Kidney epithelial cell (primary cell): ENCODE measurements around the gene MED8. TPM values are rescaled to one million over a fixed set of nuclear protein-coding genes. Genes with fewer than 3 reads are reported as not detected.
A peak's percentile ranks its signal among the peaks of the same experiment; 100 is the strongest.
"Not testable (repeated sequence)": the region's sequence is repeated elsewhere in the genome, so short reads cannot be mapped to it uniquely, and the experiment has no call there.

Source experiments
- DNase-seq: peaks from one replicate; pipeline ENCODE4 v3.0.0-alpha.2; 2010; ENCODE audit warnings: low read depth
- H3K27me3 ChIP-seq: 2 replicates; pipeline ENCODE4 v1.6.0; 2011; ENCODE audit warnings: low read length; ENCODE audit not compliant: control insufficient read depth, insufficient read depth
- H3K36me3 ChIP-seq: 2 replicates; pipeline ENCODE4 v1.5.1; 2011; ENCODE audit warnings: low read length; ENCODE audit not compliant: control insufficient read depth, insufficient read depth
- H3K4me3 ChIP-seq: 2 replicates; pipeline ENCODE4 v1.5.1; 2011; ENCODE audit warnings: low read depth, mild to moderate bottlenecking, control low read depth, low read length
- CTCF ChIP-seq: IDR thresholded peaks from 2 replicates; pipeline ENCODE4 v1.5.1; 2011; ENCODE audit warnings: mild to moderate bottlenecking, moderate library complexity, low read length, control low read depth, inconsistent platforms; ENCODE audit not compliant: insufficient read depth, poor library complexity, severe bottlenecking
- total RNA-seq: library from RNA; depleted of rRNA; stranded (reverse); fragments of >200 nt; gene quantifications from 2 replicates; pipeline ENCODE4 v1.2.3, GENCODE V29; 2015

The MED8 gene
- total RNA-seq, 1 donor from 2014 or later = 44.5 TPM

GRCh38 chr1:43419627-43420425 lies 30.2 kb upstream of the MED8 start:
- no peak for TF ChIP-seq CTCF
- no peak for DNase-seq
- H3K27me3 ChIP-seq = no peaks in the 10 kb centered on the region
- H3K36me3 ChIP-seq = peaks cover 2% of the 10 kb centered on the region
- no peak overlapping the region for H3K4me3 ChIP-seq

- no peak overlapping the region for H3K4me3 ChIP-seq
- no peak for DNase-seq
- H3K36me3 ChIP-seq = peaks cover 2% of the 10 kb centered on the region
- no peak for TF ChIP-seq CTCF
- no peaks in the 10 kb centered on the region for H3K27me3 ChIP-seq
These were observed 29.3 kb upstream of the MED8 start for GRCh38 chr1:43418858-43419257.

GRCh38 chr1:43415901-43416300 lies 26.3 kb upstream of the MED8 start:
- Histone ChIP-seq H3K27me3 (no peaks in the 10 kb centered on the region), H3K36me3 (peaks cover 1% of the 10 kb centered on the region), H3K4me3 (no peak overlapping the region)
- DNase-seq = no peak
- TF ChIP-seq CTCF = no peak

GRCh38 chr1:43414634-43415223 lies 25.1 kb upstream of the MED8 start:
- peak; percentile 54 for TF ChIP-seq CTCF
- no peaks in the 10 kb centered on the region for H3K27me3 ChIP-seq
- peaks cover 1% of the 10 kb centered on the region for H3K36me3 ChIP-seq
- DNase-seq = no peak
- H3K4me3 ChIP-seq = no peak overlapping the region

- DNase-seq, H3K27me3 ChIP-seq, H3K4me3 ChIP-seq, H3K36me3 ChIP-seq: not testable (repeated sequence)
These were observed 23.8 kb upstream of the MED8 start for GRCh38 chr1:43413426-43413825.

GRCh38 chr1:43410571-43410970 lies 21.0 kb upstream of the MED8 start:
- no peaks in the 10 kb centered on the region for H3K36me3 ChIP-seq
- no peak for DNase-seq
- H3K4me3 ChIP-seq = no peak overlapping the region
- TF ChIP-seq CTCF = no peak
- no peaks in the 10 kb centered on the region for H3K27me3 ChIP-seq
